ENCODE results near the gene LINGO3. TPM values are rescaled to one million over a fixed set of nuclear protein-coding genes. Genes with fewer than 3 reads are reported as not detected.
A peak's percentile ranks its signal among the peaks of the same experiment; 100 is the strongest.
"Not testable (repeated sequence)": the region's sequence is repeated elsewhere in the genome, so short reads cannot be mapped to it uniquely, and the experiment has no call there.

Gene LINGO3
- polyA plus RNA-seq, 3 donors, result 0.05 to 0.19 TPM; not detected in 1

DNA sequence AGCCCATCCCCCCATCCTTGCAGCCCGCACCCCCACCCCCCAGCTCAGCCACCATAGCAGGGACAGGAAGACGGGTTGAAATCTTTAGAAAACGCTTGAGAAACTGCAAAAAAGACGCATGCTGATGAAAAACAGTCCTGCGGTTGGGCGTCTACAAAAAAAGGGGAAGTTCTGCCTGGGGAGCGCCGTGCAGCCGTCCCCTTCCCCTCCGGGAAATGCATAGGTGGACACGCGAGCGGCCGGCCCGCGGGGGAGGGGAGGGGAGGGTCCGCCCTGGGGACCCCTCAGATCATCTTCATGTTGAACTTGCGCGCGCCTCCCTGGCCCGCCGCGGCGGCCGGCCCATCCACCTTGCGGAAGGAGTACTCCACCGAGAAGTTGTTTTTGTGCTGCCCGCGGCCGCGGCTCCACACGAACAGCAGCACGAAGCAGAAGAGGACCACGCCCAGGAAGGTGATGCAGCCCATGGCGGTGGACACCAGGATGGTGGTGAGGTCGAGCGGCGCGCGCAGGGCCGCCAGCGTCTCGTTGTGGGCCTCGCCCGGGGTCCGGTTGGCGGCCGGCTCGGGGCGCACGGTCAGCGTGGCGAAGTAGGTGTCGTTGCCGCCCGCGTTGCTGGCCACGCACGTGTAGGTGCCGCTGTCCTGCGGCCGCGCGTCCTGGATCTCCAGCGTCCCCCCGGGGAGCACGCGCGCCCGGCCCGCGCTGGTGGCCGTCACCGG, 18.1 kb downstream of the LINGO3 start:
- 1% methylated on average over 63 to 72 of the region's 74 CpGs for WGBS, 3 donors
- H3K27ac ChIP-seq (ENCODE audit: low read depth, low read length), result no peak overlapping the region

DNA sequence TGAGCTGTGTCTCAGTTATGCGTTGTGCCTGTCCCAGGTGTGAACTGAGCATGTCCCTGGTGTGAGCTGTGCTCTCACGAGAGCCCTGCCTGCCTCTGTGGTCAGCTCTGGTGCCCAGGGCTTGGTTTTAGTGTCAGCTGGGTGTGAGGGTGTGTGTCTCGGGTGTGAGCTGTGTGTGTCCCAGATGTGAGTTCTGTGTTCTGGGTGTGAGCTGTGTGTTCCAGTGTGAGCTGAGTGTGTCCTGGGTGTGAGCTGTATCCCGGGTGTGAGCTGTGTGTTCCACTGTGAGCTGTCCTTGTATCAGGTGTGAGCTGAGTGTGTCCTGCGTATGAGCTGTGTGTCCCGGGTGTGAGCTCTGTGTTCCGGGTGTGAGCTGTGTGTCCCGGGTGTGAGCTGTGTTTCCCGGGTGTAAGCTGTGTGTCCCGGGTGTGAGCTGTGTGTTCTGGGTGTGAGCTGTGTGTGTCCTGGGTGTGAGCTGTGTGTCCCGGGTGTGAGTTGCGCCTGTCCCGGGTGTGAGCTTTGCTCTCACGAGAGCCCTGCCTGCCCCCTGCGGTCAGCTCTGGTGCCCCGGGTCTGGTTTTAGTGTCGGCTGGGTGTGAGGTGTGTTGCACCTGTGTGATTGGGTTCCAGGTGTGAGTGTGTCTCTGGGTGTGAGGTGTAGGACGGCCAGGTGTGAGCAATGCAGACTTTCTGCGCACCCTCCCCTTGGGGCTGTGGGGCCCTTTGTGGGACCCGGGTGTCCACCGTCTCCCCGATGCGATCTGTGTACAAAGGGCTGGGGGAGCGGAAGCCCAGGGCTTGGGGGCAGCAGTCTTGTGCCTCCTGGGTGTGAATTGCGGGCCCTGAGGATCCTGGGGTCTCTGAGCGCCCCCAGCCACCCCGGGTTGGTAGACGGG, 18.9 kb downstream of the LINGO3 start:
- peak overlapping the region; percentile 26 for H3K27ac ChIP-seq (ENCODE audit: low read depth, low read length)
- WGBS, 3 donors, result 42 to 54% (median 45%) methylated on average over 25 to 28 of the region's 28 CpGs

DNA sequence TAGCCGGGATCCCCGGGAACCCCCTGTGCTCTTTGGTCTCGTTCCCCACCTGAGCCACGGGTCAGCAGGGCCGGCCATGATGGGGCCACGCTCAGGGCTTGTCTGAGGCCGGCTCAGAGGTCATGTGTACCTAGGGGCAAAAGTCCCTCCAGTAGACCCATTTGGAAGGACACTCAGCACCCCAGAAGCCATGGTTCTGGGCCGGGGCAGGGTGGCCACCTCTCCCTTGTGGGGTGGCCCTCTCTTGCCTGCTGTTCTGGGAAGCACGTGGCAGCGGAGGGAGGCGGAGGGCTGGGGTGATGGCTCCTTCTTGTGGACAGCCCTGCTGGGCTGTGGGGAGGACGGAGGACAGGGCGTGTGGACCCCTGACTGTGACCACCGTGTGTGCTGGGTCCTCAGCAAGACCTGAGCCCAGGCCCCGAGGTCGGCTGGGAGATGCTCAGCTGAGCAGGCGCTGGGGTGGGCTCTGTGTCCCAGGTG, 19.6 kb downstream of the LINGO3 start:
- no peak overlapping the region for H3K27ac ChIP-seq (ENCODE audit: low read depth, low read length)
- WGBS, 3 donors, result 76 to 83% (median 82%) methylated on average over 16 to 17 of the region's 17 CpGs

DNA sequence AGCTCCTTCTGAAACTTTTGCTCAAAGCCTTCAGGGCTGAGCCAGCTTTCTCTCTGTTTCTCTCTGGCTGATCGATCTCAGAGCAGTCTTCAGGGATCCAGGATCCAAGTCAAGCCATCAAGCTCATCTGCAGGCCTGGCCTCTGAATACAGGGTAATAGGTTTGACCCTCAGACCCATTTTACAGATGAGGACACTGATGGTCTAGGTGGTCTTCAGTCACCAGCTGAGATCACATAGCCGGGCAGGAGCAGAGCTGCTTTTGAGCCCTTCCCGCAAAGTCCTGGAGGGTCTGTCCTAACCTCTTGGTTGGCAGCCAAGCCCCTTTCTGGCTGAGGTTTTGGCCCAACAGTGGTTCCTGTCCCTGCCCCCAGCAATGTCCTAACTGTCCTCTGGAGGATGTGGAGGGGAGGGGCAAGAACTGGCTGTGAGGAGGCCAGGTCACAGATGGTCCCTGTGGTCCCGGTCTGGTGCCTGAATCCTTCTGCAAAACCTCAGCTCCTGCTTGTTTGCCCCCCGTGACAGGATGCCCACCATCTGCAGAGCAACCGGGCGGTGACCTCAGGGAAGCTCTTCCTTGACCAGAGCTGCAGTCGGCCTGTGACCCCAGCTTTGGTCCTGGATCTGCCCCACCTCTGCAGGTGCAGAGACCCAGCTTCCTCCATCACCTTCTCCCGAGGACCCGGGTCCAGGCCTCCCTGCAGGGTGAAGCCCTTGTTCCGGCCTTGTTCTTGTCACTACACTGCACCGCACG, 20.2 kb downstream of the LINGO3 start:
- no peak overlapping the region for H3K27ac ChIP-seq (ENCODE audit: low read depth, low read length)
- 53 to 83% (median 56%) methylated on average over 13 of the region's 13 CpGs for WGBS, 3 donors

DNA sequence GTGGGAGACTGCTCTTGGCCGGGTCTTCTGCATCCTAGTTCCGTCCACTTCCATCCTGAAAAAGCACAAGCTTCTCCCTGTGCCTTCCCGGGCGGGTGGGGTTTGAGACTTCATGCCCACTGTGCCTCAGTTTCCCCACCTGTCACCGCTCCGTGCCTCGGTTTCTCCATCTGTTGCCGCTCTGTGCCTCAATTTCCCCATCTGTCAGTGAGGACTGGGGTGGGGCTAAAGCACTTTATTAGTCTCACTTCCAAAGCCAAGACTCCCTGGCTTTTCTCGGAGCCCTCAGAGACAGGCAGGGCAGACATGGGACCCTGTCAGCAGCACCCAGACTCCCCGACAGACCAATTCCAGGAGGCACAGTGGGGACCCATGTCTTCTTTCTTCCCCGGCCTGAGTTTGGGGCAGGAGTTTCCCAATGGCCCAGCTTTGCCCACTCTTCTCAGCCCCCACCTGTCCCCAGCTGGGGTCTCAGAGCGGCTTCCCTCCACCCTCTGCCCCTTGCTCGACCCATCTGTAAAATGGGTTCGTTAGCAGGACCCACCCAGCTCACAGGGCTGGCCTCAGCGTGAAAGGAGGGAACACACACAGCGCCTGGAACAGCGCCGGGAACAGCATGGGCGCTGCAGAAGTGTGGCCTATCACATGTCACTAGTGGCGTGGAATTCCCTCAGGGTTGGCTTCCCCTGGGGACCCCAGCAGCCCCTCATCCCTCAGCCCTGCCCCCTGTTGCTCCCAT, 21.4 kb downstream of the LINGO3 start:
- no peak overlapping the region for H3K27ac ChIP-seq (ENCODE audit: low read depth, low read length)
- 78 to 87% (median 86%) methylated on average over 20 of the region's 20 CpGs for WGBS, 3 donors

DNA sequence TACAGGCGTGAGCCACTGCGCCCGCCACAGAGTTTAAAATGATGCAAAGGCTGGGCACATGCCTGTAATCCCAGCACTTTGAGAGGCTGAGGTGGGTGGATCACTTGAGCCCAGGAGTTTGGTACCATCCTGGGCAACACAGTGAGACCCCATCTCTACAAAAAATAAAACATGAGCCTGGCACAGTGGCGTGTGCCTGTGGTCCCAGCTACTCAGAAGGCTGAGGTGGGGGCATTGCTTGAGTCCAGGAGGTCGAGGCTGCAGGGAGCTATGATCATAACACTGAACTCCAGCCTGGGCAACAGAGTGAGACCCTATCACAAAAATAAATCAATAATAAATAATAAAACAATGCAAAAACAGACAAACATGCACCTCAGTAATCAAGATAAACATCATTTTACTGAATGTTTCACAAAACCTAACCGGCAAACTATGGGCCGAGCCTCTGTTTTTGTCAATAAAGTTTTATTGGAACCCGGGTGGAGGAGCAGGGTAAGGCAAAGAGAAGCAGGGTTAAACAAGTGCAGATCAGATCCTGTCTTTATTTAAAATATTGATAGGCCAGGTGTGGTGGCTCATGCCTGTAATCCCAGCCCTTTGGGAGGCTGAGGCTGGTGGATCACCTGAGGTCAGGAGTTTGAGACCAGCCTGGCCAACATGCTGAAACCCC, 24.0 kb downstream of the LINGO3 start:
- WGBS, 3 donors, result 95 to 97% (median 96%) methylated on average over 8 of the region's 8 CpGs
- no peak overlapping the region for H3K27ac ChIP-seq (ENCODE audit: low read depth, low read length)

DNA sequence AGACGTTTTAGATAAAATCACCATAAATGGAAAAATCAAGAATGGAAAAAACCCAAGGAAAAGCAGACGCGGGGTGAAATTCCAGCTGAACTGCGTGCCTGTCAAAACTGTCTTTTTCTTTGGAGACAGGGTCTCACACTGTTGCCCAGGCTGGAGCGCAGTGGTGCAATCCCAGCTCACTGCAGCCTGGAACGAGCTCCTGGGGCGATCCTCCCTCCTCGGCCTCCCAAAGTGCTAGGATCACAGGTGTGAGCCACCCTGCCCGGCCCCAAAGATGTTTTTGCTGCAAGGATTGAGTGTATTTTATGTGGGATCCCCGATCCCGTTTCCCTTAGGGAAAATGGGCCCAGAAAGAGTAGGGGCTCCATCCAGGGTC, 25.1 kb downstream of the LINGO3 start:
- H3K27ac ChIP-seq (ENCODE audit: low read depth, low read length), result no peak overlapping the region
- WGBS, 3 donors, result 69 to 76% (median 74%) methylated on average over 11 of the region's 11 CpGs

DNA sequence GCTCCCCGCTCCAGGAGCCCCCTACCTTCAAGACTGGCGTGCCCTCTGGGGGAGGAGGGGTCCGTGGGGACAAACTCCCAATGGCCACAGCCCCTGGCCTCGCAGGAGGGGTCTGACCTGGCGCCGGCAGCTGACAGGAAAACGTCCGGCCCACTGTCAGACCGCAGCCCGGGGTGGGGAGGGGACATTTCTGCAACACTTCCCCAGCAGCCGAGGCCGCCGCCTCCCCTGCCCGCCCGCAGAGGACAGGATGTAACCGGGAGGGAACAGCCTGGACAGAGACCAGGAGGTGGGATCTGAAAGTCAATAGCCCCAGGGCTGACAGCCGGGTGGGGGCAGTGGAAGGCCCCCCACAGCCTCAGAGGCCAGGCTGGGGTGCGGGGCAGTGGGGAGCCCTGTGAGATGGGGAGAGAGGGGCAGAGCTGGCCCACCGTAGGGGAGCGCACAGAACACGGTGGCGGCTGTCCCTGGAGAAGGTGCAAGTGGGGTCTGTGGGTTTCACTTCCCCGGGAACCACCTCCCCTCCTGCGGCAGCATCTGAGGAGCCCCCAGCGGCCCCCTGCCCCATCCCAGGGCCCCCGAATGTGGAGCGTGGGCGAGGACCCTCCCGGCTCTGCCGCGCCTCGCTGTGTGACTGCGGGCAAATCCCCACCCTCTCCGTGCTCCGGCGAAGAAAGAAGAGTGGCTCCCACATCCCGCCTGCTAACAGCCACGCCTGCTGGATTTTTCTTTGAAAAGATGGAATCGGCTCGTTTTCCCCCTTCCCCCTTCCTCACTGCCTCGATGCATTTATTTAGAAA, 25.7 kb downstream of the LINGO3 start, which contains the start of gene PEAK3:
PEAK3 (minus strand) TSS at position 114 of the 800 bp plus-strand sequence. CDS start 1,244 bp downstream, outside the sequence.
- H3K27ac ChIP-seq (ENCODE audit: low read depth, low read length), result no peak within 1 kb of the TSS
- WGBS, 3 donors, result 7 to 31% (median 8%) methylated on average over 41 of the region's 41 CpGs

DNA sequence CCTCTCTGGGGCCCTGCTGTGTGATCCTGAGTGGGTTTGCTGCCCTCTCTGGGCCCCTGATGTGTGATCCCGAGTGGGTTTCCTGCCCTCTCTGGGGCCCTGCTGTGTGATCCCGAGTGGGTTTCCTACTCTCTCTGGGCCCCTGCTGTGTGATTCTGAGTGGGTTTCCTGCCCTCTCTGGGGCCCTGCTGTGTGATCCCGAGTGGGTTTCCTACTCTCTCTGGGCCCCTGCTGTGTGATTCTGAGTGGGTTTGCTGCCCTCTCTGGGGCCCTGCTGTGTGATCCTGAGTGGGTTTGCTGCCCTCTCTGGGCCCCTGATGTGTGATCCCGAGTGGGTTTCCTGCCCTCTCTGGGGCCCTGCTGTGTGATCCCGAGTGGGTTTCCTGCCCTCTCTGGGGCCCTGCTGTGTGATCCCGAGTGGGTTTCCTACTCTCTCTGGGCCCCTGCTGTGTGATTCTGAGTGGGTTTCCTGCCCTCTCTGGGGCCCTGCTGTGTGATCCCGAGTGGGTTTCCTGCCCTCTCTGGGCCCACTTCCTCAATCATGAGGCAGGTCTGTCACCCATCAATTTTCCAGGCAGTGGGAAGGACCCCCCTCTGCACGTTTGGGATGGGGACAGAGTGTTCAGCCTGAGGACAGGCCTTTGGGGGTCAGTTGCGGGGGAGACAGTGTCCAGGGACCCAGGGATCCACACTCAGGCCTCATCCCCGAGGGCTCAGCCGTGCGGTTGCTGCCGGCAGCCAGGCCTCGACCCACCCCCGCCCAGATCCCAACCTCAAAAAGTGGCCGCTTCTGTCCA, 26.5 kb downstream of the LINGO3 start:
- H3K27ac ChIP-seq (ENCODE audit: low read depth, low read length), result not testable (repeated sequence)
- 14 to 44% (median 16%) methylated on average over 13 to 16 of the region's 16 CpGs for WGBS, 3 donors

DNA sequence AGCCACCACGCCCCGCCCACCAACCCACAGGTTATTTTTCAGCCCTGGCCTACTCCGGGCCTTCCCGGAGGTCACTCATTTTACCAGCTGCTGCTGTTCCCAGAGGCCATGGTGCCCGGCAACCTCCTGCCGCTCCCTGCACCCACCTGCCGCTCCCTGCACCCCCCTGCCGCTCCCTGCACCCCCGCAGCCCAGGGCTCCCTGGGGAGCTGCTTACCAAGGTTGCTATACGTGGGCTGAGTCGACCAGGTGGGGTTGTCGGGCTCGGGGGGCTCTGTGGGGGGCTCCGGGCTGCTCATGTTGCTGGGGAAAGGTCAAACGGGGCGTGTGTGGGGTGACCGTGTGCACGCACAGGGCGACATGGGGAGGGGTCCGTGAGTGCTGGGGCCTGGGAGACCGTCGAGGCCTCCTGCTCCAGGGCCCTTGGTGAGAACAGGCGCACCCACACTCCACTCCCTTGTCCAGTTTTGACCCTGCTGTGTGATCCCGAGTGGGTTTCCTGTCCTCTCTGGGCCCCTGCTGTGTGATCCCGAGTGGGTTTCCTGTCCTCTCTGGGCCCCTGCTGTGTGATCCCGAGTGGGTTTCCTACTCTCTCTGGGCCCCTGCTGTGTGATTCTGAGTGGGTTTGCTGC, 27.2 kb downstream of the LINGO3 start:
- 60 to 80% (median 78%) methylated on average over 25 to 26 of the region's 26 CpGs for whole genome bisulfite sequencing, 3 donors
- H3K27ac ChIP-seq (ENCODE audit: low read depth, low read length), result no peak overlapping the region

DNA sequence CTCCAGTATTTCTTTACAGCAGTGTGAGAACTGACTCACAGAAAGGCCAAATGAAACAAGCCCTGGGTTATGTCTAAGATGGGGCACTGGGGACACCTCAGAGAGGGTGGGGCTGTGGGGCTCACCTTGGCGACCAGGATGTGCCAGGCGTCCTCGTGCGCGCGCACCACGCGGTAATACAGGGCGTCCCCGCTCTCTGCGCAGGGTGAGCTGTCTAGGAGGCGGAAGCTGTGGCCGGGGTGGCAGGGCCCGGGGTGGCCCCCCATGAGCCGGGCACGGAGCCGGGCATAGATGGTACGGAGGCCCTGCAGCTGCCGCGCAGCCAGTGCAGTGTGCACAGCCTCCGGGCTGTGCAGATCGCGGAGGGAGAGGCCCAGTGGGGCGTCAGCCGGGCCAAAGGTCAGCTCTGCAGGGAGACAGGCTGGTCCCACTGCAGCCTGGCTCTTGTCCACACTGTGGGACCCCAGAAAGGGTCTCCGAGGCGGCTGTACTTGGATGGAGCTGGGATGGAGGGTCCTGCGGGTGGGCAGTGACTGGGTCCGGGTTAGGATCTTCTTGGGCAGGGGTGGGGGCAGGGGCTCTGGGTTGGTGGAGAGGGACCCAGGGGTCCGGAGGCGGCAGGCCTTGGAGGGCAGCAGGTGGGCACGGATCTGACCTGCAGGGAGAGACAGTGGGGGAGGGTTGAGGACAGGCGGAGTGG, 29.3 kb downstream of the LINGO3 start:
- 83 to 88% (median 88%) methylated on average over 28 to 33 of the region's 33 CpGs for WGBS, 3 donors
- H3K27ac ChIP-seq (ENCODE audit: low read depth, low read length), result no peak overlapping the region

DNA sequence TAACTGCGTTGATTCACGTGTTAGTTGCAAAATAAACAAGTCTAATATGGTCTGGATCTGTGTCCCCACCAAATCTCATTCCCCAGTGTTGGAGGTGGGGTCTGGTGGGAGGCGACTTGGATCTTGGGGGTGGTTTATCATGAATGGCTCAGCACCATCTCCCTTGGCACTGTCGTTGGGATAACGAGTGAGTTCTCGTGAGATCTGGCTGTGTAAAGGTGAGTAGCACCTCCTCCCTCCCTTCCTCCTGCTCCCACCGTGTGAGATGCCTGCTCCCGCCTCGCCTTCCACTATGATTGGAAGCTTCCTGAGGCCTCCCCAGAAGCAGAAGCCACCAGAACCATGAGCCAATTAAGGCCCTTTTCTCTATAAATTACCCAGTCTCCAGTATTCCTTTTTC, 30.8 kb downstream of the LINGO3 start:
- WGBS, 3 donors, result 81 to 82% (median 81%) methylated on average over 9 of the region's 9 CpGs
- H3K27ac ChIP-seq (ENCODE audit: low read depth, low read length), result no peak overlapping the region

DNA sequence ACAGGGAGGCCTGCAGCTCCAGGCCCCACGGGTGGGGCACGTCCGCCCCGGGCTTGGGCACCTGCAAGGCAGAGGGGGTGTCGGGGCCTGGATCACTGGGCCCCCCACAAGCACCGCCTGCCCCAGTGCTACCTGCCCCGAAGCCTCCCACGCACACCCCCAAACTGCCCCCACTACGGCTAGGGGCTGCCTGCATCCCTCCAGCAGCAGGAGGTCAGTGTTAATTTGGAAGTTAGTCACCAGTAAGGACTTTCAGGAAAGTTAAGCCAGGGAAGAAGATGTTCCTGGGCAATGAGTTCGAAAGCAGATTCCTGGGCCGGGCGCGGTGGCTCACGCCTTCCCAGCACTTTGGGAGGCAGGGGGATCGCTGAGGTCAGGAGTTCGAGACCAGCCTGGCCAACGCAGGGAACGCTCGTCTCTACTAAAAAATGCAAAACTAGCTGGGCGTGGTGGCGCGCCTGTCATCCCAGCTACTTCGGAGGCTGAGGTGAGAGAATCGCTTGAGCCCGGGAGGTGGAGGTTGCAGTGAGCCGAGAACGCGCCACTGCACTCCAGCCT, 31.4 kb downstream of the LINGO3 start:
- H3K27ac ChIP-seq (ENCODE audit: low read depth, low read length), result no peak overlapping the region
- 88 to 92% (median 88%) methylated on average over 28 of the region's 28 CpGs for WGBS, 3 donors

DNA sequence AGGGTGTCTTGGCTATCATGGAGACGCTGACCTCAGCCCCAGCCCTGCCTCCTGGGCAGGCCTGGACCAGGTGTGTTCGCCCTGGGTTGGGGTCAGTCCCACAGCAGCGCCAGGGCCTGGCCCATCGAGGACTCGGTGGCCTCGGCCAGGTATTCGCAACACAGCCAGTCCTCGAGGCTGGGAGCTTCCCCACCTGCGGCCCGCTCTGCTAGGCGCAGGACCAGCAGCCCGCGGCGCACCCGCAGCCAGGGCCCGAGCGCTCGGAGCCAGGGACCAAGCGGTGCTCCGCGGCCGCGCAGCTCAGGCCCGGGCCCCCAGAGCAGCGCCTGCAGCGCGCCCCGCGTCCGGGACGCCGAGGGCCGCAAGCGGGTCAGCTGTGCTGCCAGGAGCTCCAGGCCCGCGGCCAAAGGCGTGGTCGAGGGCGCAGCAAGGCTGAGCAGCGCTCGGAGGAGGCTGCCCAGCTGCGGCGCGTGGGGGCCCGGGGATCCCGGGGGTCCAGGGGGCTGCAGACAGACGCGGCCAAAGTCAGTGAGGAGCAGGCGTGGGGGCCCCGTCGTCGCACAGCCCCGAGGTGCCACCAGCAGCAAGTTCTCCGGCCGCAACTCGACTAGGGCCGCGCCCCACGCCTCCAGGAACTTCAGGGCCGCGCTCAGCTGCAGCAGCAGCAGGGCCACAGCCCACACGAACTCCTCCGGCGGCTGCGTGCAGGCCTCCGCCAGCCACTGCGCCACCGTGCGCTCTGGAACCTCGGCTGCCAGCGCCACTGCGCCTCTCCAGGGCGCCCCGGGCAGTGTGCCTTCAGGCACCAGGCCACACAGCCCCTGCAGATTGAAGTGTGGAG, 32.1 kb downstream of the LINGO3 start:
- WGBS, 3 donors, result 66 to 77% (median 67%) methylated on average over 49 to 74 of the region's 74 CpGs
- no peak overlapping the region for H3K27ac ChIP-seq (ENCODE audit: low read depth, low read length)

All from adipose tissue (tissue), 3 donors.